Ovary (tissue), 3 donors: ENCODE results near the gene CHRNE.

ENCODE experiments used
- CTCF ChIP-seq, 3 donors: fragments of 450-650 bp in 2 of 3; fragments of 200-600 bp in 1 of 3; IDR thresholded peaks; one replicate each; pipeline versions ENCODE4 v1.5.1 to v1.8.0; 2016 to 2022; ENCODE audit warnings: antibody characterized with exemption in 3 of 3, mild to moderate bottlenecking in 1 of 3
- EP300 ChIP-seq: sonication (generic); formaldehyde crosslinking; IDR thresholded peaks from one replicate; pipeline ENCODE4 v1.6.1; 2017; ENCODE audit warnings: antibody characterized with exemption
- POLR2A ChIP-seq: fragments of 450-650 bp; IDR thresholded peaks from one replicate; pipeline ENCODE4 v1.6.1; 2017; ENCODE audit warnings: antibody characterized with exemption, mild to moderate bottlenecking, moderate library complexity
- donor health status: DM: no; HTN: no; CAD: no.

- TF ChIP-seq CTCF (IDR thresholded peaks at IDR 0.05) (no peak), POLR2A (no peak), EP300 (no peak)
Observed at GRCh38 chr17:4949321-4950074, 46.6 kb upstream of the CHRNE start.
